Measurements from ENCODE around the gene ANKRD40.
"Not testable (repeated sequence)": the region's sequence is repeated elsewhere in the genome, so short reads cannot be mapped to it uniquely, and the experiment has no call there.

DNA sequence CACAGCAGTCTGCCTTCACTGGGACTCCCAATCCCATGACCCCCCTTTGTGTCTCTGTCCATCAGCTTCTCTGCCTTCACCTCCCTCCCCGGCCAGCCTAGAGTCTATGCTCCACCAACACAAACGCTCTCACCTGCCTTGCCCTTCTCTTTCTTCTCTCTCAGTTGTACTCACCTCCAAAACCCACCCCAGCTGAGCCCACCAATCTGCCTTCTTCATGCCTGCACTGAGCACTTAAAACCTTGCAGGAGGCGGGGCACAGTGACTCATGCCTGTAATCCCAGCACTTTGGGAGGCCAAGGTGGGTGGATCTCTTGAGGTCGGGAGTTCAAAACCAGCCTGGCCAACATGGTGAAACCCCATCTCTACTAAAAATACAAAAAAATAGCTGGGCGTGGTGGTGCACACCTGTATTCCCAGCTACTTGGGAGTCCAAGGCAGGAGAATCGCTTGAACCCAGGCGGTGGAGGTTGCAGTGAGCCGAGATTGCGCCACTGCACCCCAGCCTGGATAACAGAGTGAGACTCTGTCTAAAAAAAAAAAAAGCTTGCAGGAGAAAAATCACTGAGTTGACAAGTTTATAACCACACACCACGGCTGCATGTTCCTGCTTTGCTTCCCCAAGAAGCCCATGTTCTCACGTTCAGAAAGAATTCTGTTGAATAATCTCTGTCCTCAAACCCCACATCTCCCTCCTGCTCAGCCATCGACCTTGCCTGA, 27.0 kb downstream of the ANKRD40 start:
- not testable (repeated sequence) for TF ChIP-seq POLR2A (IDR thresholded peaks at IDR 0.05; ENCODE audit: extremely low read depth, insufficient read length); MAX (IDR thresholded peaks at IDR 0.05; ENCODE audit: low read depth, low read length); MYC (IDR thresholded peaks at IDR 0.05; ENCODE audit: low read depth, low read length)
- TF ChIP-seq, protein P1, sequence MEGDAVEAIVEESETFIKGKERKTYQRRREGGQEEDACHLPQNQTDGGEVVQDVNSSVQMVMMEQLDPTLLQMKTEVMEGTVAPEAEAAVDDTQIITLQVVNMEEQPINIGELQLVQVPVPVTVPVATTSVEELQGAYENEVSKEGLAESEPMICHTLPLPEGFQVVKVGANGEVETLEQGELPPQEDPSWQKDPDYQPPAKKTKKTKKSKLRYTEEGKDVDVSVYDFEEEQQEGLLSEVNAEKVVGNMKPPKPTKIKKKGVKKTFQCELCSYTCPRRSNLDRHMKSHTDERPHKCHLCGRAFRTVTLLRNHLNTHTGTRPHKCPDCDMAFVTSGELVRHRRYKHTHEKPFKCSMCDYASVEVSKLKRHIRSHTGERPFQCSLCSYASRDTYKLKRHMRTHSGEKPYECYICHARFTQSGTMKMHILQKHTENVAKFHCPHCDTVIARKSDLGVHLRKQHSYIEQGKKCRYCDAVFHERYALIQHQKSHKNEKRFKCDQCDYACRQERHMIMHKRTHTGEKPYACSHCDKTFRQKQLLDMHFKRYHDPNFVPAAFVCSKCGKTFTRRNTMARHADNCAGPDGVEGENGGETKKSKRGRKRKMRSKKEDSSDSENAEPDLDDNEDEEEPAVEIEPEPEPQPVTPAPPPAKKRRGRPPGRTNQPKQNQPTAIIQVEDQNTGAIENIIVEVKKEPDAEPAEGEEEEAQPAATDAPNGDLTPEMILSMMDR (IDR thresholded peaks at IDR 0.05; ENCODE audit: low read depth, low read length) = not testable (repeated sequence)
